LNCaP clone FGC (cell line): ENCODE measurements around the gene SPRY4.

Experiments used
- DNase-seq: peaks from one replicate; pipeline ENCODE4 v3.0.0-alpha.2; 2011; ENCODE audit warnings: low read depth
- H3K4me3 ChIP-seq: 2 replicates; pipeline ENCODE4 v1.5.1; 2011; ENCODE audit warnings: mild to moderate bottlenecking, low read depth, low read length, control low read depth
- TF ChIP-seq, protein P1 (sequence below): IDR thresholded peaks from 2 replicates; pipeline ENCODE4 v1.5.1; 2012; ENCODE audit warnings: mild to moderate bottlenecking; ENCODE audit not compliant: control insufficient read depth, insufficient read depth; ENCODE audit errors: extremely low read depth

The SPRY4 gene

DNA sequence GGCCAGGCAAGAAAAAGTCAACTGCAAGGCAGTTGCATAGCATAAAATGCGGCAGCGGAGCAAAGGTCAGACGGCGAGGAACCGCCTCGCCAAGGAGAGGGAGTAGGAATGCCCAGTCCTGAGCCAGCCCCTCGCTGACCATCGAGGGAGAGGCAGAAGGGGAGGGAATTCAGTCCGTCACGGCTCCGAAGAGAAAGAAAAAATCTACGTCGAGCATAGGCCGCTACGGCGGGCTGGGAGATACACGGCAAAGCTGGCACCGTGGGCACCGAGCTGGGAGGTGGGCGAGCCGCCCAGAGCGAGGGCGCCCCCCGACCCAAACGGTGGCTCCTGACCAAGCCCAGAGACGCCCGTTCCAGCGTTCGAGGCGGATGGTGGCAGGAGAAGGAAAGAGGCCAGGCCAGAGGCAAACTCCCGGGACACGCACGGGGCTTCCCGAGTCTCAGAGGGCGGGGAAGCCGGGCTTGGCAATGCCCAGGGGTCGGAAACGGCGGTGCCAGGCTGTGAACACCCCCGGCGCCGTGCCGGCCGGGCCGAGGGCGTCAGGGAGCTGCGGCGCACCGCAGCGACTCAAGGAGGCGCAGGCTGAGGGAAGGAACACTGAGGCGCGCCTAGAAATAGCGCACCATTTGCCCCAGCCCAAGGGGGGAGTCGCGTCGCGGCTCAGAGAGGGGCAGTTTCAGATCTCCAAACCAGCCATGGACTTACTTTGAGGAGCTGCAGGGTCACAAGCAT, 518 bp downstream of the SPRY4 start:
- DNase-seq: no peak
- TF ChIP-seq, protein P1, sequence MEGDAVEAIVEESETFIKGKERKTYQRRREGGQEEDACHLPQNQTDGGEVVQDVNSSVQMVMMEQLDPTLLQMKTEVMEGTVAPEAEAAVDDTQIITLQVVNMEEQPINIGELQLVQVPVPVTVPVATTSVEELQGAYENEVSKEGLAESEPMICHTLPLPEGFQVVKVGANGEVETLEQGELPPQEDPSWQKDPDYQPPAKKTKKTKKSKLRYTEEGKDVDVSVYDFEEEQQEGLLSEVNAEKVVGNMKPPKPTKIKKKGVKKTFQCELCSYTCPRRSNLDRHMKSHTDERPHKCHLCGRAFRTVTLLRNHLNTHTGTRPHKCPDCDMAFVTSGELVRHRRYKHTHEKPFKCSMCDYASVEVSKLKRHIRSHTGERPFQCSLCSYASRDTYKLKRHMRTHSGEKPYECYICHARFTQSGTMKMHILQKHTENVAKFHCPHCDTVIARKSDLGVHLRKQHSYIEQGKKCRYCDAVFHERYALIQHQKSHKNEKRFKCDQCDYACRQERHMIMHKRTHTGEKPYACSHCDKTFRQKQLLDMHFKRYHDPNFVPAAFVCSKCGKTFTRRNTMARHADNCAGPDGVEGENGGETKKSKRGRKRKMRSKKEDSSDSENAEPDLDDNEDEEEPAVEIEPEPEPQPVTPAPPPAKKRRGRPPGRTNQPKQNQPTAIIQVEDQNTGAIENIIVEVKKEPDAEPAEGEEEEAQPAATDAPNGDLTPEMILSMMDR: 0 out of 2 replicates have a peak, but pooled peaks have one; percentile 31
- H3K4me3 ChIP-seq: peak overlapping the region; percentile 49

DNA sequence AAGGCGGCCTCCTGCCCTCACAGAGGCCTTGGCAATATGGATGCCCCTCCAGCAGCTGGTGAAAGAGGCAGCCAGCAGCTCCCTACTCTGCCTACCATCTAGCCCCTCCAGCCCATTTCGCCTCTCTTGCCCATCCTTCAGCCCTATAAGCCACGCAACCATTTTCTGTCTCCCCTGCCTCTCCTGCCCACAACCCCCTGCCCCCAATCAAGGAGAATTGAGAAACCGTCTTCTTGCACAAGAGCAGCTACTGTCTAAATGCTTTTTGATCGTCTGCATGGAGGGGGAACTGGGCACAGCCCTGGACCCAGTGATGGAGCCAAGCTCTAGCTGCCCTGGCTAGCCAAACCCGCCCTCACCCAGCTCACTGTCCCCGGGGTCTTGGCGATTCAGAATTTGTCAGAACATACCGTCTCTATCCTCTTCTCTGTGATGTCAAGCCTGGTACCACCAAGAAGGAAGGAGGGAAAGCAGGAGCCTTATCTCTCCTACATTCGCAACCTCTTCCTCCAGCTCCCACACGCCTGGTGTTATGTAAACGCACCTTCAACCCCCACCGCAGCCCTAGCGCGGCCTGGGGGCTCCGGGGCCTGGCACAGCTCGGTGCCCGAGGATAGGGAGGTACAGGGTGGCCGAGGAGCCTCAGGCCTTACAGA, 1.2 kb downstream of the SPRY4 start:
- H3K4me3 ChIP-seq: no peak overlapping the region
- TF ChIP-seq, protein P1: no peak
- DNase-seq: no peak

GRCh38 chr5:142322747-142323479, 1.9 kb downstream of the SPRY4 start:
- H3K4me3 ChIP-seq: no peak overlapping the region
- no peak for DNase-seq
- TF ChIP-seq, protein P1: no peak

GRCh38 chr5:142322403-142322746, 2.4 kb downstream of the SPRY4 start:
- no peak overlapping the region for H3K4me3 ChIP-seq

GRCh38 chr5:142320851-142321560, 3.8 kb downstream of the SPRY4 start:
- no peak for DNase-seq
- TF ChIP-seq, protein P1: no peak
- H3K4me3 ChIP-seq: no peak overlapping the region

More at GRCh38 chr5:142322403-142322746, 2.4 kb downstream of the SPRY4 start:
- DNase-seq: no peak
- TF ChIP-seq, protein P1: no peak

GRCh38 chr5:142320430-142320738, 4.4 kb downstream of the SPRY4 start:
- no peak overlapping the region for H3K4me3 ChIP-seq
- TF ChIP-seq, protein P1: no peak
- DNase-seq: no peak
